ENCODE results near the gene C2orf68. TPM values are rescaled to one million over a fixed set of nuclear protein-coding genes. Genes with fewer than 3 reads are reported as not detected.

The C2orf68 gene
- total and polyA plus RNA-seq, 2 donors (not counting 1 experiment from before 2014, with no cell fraction given) = 30.5 to 82.4 TPM

- CTCF ChIA-PET = interaction anchor here (0.8 to 1.5 kb wide), 2 partner anchors 19 to 20 kb away, joined by 3 read pairs; no protein-coding TSS in a partner anchor
- Histone ChIP-seq H3K79me2 (ENCODE audit: control insufficient read depth, insufficient read depth, low read length) (no peaks in the 10 kb centered on the region), H2AFZ (ENCODE audit: insufficient read depth, low read depth, low read length, poor library complexity, severe bottlenecking) (no peak overlapping the region), H3K4me1 (ENCODE audit: control insufficient read depth in 2 of 2, insufficient read depth in 2 of 2, low read length in 2 of 2) (no peaks in the 10 kb centered on the region), H3K9me3 (ENCODE audit: control extremely low read depth in 1 of 3, control insufficient read depth in 2 of 3, insufficient read depth in 1 of 3, low read length in 2 of 3) (no peaks in the 10 kb centered on the region), H3K27me3 (replicated peaks in 1 of 4; ENCODE audit: control extremely low read depth in 1 of 4, control insufficient read depth in 3 of 4, insufficient read depth in 4 of 4, low read length in 3 of 4) (no peaks in the 10 kb centered on the region), H3K4me2 (replicated peaks; ENCODE audit: low read depth, low read length, poor library complexity, severe bottlenecking) (no peak overlapping the region), H3K36me3 (replicated peaks in 1 of 2; ENCODE audit: control extremely low read depth in 1 of 2, control insufficient read depth in 1 of 2, extremely low read depth in 1 of 2, insufficient read depth in 2 of 2, low read length in 1 of 2) (peaks cover 5 to 31% of the 10 kb centered on the region in 2 experiments), H4K20me1 (ENCODE audit: control insufficient read depth, insufficient read depth, low read length, poor library complexity, severe bottlenecking) (no peaks in the 10 kb centered on the region), H3K27ac (ENCODE audit: low read length in 2 of 2) (no peak overlapping the region), H3K4me3 (ENCODE audit: control extremely low read depth in 1 of 5, extremely low read depth in 1 of 5, insufficient read depth in 1 of 5, low read depth in 2 of 5, low read length in 4 of 5) (no peak overlapping the region), H3K9ac (ENCODE audit: low read length) (no peak overlapping the region)
- H3K27me3 Mint-ChIP-seq = no peaks in the 10 kb centered on the region
- no peaks in the 10 kb centered on the region for H3K9me3 Mint-ChIP-seq (ENCODE audit: insufficient read depth)
- no peak overlapping the region for H3K27ac Mint-ChIP-seq
- POLR2A ChIA-PET = no interaction called here
- TF ChIP-seq CTCF (IDR thresholded peaks at IDR 0.05) (no peak), EZH2 (IDR thresholded peaks at IDR 0.05; ENCODE audit: borderline replicate concordance, insufficient read depth, low read depth, low read length, poor library complexity, severe bottlenecking) (no peak)
- intact Hi-C loops (cut with micrococcal nuclease) = no loop called here
- H3K4me3 Mint-ChIP-seq = no peak overlapping the region
- no peak for ATAC-seq (ENCODE audit: low read depth)
- WGBS (ENCODE audit: insufficient coverage) = no CpG with 5 or more reads among the region's 3 CpGs
- DNase-seq = no peak
- H3K4me1 Mint-ChIP-seq = no peaks in the 10 kb centered on the region
Observed at GRCh38 chr2:85656468-85656867, 44.6 kb upstream of the C2orf68 start.

GRCh38 chr2:85655961-85656417 is 44.1 kb upstream of the C2orf68 start:
- Mint-ChIP-seq H3K9me3 (ENCODE audit: insufficient read depth) (no peaks in the 10 kb centered on the region), H3K27ac (no peak overlapping the region), H3K27me3 (no peaks in the 10 kb centered on the region), H3K4me1 (no peaks in the 10 kb centered on the region), H3K4me3 (no peak overlapping the region)
- Histone ChIP-seq H4K20me1 (ENCODE audit: control insufficient read depth, insufficient read depth, low read length, poor library complexity, severe bottlenecking) (no peaks in the 10 kb centered on the region), H3K4me3 (ENCODE audit: control extremely low read depth in 1 of 5, extremely low read depth in 1 of 5, insufficient read depth in 1 of 5, low read depth in 2 of 5, low read length in 4 of 5) (no peak overlapping the region), H3K9ac (ENCODE audit: low read length) (no peak overlapping the region), H3K4me1 (ENCODE audit: control insufficient read depth in 2 of 2, insufficient read depth in 2 of 2, low read length in 2 of 2) (no peaks in the 10 kb centered on the region), H3K27me3 (replicated peaks in 1 of 4; ENCODE audit: control extremely low read depth in 1 of 4, control insufficient read depth in 3 of 4, insufficient read depth in 4 of 4, low read length in 3 of 4) (no peaks in the 10 kb centered on the region), H3K27ac (ENCODE audit: low read length in 2 of 2) (no peak overlapping the region), H3K9me3 (ENCODE audit: control extremely low read depth in 1 of 3, control insufficient read depth in 2 of 3, insufficient read depth in 1 of 3, low read length in 2 of 3) (no peaks in the 10 kb centered on the region), H3K79me2 (ENCODE audit: control insufficient read depth, insufficient read depth, low read length) (no peaks in the 10 kb centered on the region), H3K36me3 (replicated peaks in 1 of 2; ENCODE audit: control extremely low read depth in 1 of 2, control insufficient read depth in 1 of 2, extremely low read depth in 1 of 2, insufficient read depth in 2 of 2, low read length in 1 of 2) (peaks cover 5 to 35% of the 10 kb centered on the region in 2 experiments), H3K4me2 (replicated peaks; ENCODE audit: low read depth, low read length, poor library complexity, severe bottlenecking) (no peak overlapping the region), H2AFZ (ENCODE audit: insufficient read depth, low read depth, low read length, poor library complexity, severe bottlenecking) (no peak overlapping the region)
- WGBS (ENCODE audit: insufficient coverage) = 93% methylated on average over 5 of the region's 7 CpGs
- no peak for ATAC-seq (ENCODE audit: low read depth)
- POLR2A ChIA-PET = no interaction called here
- CTCF ChIA-PET = interaction anchor here (0.8 to 1.5 kb wide), 3 partner anchors 18 to 51 kb away, joined by 3 to 4 read pairs (median 3); no protein-coding TSS in a partner anchor
- no peak for DNase-seq
- TF ChIP-seq EZH2 (IDR thresholded peaks at IDR 0.05; ENCODE audit: borderline replicate concordance, insufficient read depth, low read depth, low read length, poor library complexity, severe bottlenecking) (no peak), CTCF (IDR thresholded peaks at IDR 0.05) (no peak)
- intact Hi-C loops (cut with micrococcal nuclease) = no loop called here

All from B cell (primary cell).